Measurements from ENCODE around the gene RERE.
"Not testable (repeated sequence)": the region's sequence is repeated elsewhere in the genome, so short reads cannot be mapped to it uniquely, and the experiment has no call there.

The RERE gene

DNA sequence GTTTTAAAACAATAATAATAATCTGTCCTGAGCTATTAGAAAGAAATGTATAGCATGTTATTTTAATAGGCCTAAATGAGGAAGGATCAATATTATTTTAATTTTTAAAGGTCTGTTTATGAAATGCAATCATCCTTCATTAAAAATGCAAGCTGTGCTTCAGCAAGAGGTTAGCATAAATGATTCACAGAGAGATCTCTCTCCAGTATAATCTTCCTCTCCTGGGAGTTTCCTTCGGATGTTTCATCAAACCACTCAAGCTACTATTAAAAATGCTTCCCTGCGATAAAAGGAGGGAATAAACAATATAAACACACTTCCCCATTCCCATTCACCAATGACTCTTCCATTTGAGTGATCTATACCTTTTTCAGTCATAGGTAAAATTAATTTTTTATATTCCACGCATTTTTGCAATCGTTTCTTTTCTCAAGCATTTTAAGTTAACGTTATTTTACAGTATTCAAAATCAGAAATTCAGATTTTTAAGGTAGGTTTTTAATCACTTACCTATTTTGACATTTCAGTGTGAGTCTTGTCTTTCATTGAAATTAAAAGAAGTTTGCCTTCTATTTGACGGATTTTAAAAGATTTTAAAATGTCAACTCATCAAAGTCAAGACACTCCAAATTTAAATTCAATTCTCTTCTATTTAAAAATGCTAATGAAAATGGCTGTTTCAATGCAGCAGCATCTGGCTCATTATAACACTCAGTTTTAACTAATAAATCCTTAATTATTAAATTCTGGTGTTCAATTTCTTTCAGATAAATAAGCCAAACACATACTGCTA lies 64.3 kb downstream of the RERE start:
- no peak for DNase-seq

DNA sequence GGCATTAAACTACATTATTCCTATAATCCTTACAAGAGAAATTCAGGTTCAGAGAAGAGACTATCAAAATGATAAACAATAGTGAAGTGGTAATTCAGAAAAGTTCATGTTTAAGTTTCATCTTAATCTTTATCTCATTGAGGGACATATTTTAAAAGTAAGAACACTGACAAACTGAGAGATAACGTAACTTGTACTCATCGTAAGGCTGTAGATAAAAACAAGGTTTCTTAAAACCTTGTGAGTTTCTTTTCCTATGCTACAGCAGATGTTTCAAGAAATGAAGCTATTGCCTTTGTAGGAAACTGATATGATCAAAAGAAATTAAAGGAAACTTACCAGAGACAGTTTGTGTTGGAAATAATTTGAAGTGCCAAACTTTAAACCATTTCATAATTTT lies 65.0 kb downstream of the RERE start:
- DNase-seq = no peak

- DNase-seq = no peak
Observed at GRCh38 chr1:8751984-8752383, 65.5 kb downstream of the RERE start.

DNA sequence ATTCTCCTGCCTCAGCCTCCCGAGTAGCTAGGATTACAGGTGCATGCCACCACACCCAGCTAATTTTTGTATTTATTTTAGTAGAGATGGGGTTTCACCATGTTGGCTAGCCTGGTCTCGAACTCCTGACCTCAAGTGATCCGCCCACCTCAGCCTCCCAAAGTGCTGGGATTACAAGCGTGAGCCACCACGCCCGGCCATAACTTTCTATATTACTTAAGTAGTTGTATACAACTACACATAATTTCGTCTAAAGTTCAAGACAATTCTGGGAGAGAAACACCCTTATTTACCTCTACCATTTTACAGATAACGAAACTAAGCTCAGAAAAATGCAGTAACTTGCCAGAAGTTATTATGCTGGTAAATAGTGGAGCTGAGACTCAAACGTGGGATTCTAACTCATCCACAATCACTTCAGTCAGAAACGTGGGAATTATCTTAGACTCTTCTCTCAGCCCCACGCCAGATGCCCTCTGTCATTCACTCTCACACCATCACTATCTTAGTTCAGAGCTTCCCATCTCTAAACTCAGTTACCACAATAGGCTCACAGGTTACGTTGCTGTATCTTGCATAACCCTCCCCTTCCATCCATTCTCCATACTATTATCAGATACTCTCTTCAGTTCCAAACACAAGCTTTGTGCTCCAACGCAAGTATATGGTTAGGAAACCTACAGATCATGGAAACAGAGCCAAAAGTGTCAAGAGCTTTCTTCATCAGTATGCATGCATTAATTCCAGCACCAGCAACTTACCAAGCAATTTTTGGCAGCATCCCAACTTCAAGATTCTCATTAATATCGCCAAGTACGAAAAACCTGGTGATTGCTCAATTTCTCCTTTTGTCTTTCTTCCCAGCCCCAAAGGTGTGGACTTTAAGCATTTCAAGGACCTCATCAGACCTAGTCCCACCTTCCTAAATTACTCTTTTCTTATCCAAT lies 69.3 kb downstream of the RERE start:
- DNase-seq = no peak

DNA sequence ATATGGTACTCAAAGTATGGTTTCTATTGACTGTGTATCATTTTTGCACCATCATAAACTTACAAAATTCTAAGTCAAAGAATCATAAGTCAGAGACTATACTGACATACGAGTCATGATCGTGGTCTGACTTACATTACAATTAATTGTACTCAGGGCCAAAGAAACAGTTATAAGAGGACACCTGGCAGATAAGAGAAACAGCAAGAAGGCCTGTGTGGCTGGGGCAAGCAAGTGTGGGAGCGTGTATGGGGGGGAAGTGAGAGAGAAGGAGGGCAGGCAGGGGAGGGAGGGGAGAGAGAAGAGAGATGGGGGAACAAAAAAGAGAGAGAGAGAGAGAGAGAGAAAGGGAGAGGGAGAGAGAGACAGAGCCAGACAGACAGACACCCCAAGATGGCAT lies 70.9 kb downstream of the RERE start:
- no peak for DNase-seq

GRCh38 chr1:8745749-8746390 lies 71.6 kb downstream of the RERE start:
- DNase-seq = no peak

GRCh38 chr1:8745346-8745745 lies 72.1 kb downstream of the RERE start:
- no peak for DNase-seq

- DNase-seq = no peak
Observed at GRCh38 chr1:8742022-8742924, 75.2 kb downstream of the RERE start.

- no peak for DNase-seq
Observed at GRCh38 chr1:8740034-8740449, 77.4 kb downstream of the RERE start.

- no peak for DNase-seq
Observed at GRCh38 chr1:8739377-8739776, 78.1 kb downstream of the RERE start.

- DNase-seq = no peak
Observed at GRCh38 chr1:8736927-8737326, 80.5 kb downstream of the RERE start.

- DNase-seq = no peak
Observed at GRCh38 chr1:8733484-8733883, 84.0 kb downstream of the RERE start.

- DNase-seq = no peak
Observed at GRCh38 chr1:8731162-8731561, 86.3 kb downstream of the RERE start.

DNA sequence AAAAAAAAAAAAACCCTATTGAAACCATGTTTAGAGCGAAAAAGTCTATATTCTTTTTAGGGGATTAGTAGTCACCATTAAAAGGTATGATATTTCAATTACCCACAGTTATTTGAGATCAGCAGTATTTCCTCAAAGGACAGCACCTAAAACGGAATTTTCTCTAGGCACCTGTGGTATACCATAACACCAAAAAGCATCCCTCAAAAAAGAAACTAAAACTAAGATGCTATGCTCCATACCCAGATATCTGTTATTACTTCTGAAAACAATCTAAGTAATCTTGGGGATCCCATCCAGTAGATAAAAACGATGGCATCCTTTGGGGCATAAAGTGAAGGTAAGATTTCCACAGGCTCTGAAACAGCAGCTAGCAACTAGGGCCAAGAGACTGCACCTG lies 89.0 kb downstream of the RERE start:
- no peak for DNase-seq

DNA sequence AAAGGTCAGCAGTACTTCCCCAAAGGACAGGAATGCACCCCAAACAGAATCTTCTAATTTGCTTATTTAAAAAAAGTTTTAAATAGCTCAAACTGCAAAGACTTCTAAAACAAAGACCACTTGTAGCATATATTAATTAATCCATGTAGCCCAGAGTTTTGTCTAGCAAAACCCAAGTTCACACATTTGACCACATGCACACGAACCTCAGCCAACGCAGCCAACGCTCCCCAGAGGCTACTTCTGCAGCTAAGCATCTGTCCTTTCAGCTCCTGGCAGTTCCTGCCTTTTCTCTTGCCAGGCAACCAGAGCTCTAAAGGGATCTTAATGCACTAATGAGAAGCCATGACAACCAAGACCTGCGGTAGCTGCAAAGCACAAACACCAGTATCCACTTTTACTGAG lies 89.6 kb downstream of the RERE start:
- DNase-seq = peak in 26 of 51 donors; percentile 6 to 71 (median 28)

DNA sequence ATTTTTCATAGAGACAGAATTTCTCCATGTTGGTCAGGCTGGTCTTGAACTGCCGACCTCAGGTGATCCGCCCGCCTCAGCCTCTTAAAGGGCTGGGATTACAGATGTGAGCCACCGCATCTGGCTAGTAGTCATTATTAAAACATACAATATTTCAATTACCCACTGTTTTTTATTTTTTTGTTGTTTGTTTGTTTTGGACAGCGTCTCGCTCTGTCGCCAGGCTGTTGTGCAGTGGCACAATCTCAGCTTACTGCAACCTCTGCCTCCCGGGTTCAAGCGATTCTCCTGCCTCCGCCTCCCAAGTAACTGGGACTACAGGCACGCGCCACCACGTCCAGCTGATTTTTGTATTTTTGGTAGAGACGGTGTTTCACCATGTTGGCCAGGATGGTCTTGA lies 90.1 kb downstream of the RERE start:
- DNase-seq = not testable (repeated sequence)

- DNase-seq = not testable (repeated sequence)
Observed at GRCh38 chr1:8726801-8727186, 90.6 kb downstream of the RERE start.

DNA sequence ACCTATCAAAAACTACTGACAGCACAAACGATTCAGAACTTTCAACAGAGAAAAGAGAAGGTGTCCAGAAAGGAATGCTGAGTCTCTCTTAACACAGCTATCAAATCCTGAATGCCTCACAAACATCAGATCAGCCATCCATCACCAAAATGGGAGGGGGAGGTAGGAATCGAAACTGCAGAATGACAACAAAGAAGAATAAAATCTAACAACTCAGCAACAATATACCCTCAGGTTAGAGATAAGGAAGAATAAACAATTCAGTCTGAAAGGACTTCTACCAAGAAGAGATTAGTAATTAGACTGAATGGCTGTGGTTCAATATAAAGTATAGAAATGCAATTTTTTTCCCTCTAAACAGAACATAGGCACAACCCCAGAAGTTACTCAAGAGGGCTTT lies 94.4 kb downstream of the RERE start:
- DNase-seq = no peak

- no peak for DNase-seq
Observed at GRCh38 chr1:8722366-8722765, 95.1 kb downstream of the RERE start.

DNA sequence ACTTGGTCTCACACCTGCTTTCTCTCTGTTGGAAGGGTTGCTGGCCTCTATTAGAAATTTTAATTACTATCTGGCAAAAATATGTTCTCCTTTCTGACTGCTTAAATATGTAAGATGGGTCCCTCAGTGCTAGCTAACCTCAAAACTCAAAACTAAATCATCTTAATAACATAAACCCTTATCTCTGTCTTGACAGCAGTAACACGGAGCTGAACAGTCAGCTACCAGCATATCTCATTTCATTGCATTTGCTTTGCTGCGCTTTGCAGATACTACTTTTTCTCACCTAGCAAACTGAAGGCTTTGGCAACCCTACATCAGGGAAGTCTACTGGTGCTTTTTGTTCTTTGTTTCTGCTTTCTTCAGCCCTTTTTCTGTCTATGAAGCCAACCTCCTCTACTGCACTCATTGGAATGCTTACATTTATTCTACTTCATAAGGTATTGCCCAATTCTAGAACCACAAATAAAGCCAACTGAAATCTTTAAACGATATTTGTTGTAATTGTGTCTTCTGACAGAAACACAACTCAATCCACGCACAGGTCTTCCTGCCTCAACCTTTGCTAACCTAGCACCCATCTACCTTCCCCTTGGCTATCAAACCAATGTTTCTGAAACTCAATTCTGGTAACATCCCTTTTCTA lies 95.6 kb downstream of the RERE start:
- DNase-seq = no peak

DNA sequence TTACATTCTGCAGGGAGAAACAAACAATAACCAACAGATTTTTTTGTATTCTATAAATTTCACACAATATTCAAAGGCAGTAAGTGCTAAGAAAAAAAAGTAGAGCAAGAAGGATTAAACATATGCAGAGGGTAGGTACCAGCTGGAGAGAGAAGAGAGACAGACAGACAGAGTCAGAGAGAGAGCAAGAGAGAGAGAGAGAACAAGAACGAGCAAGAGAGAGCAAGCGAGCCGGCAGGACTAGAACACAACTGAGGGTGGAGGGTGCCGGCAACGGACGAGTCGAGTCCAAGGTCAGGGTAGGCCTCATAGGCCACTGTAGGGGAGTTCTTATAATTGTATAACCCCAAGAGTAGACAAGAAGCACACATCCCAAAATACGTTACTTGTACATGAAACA lies 97.1 kb downstream of the RERE start:
- no peak for DNase-seq
